SK-N-SH (cell line): ENCODE results near the gene OSCAR. TPM values are rescaled to one million over a fixed set of nuclear protein-coding genes. Genes with fewer than 3 reads are reported as not detected.

Experiments
- CTCF ChIA-PET: fragments of 300-600, 350-600 bp; formaldehyde crosslinking; extraction: SDS; loops from one replicate; lab custom pipeline; 2021; lab: Yijun Ruan, JAX
- POLR2A ChIA-PET: fragments of 350-600 bp; sonication (Branson Sonifier 250); formaldehyde crosslinking; extraction: SDS; loops from one replicate; lab custom pipeline; 2020; ENCODE audit warnings: antibody characterized with exemption, inconsistent platforms; lab: Yijun Ruan, JAX
- DNase-seq: peaks from one replicate; pipeline ENCODE4 v3.0.0; 2012
- H2AFZ ChIP-seq: fragments of 200-600 bp; sonication (generic); 2 replicates; pipeline ENCODE4 v1.8.1; 2016; ENCODE audit warnings: antibody characterized with exemption, mild to moderate bottlenecking, low read depth
- H3F3A ChIP-seq: fragments of 200-600 bp; sonication (generic); replicated peaks from 2 replicates; pipeline ENCODE3; 2016; ENCODE audit warnings: antibody characterized with exemption, mild to moderate bottlenecking; ENCODE audit not compliant: insufficient read depth
- H3K27ac ChIP-seq, 2 experiments: fragments of 200-500 bp in 1 of 2; fragments of 200-600 bp in 1 of 2; sonication (Bioruptor generic) in 1 of 2; sonication (generic), shearing (Covaris generic) in 1 of 2; 2 replicates each; pipeline versions ENCODE4 v1.5.1 to v1.6.1; 2014 to 2016; ENCODE audit warnings: low read depth in 2 of 2, inconsistent platforms in 1 of 2, low read length in 1 of 2, mild to moderate bottlenecking in 1 of 2, mixed read lengths in 1 of 2
- H3K27me3 ChIP-seq: fragments of 200-600 bp; sonication (generic), shearing (Covaris generic); 2 replicates; pipeline ENCODE4 v1.6.1; 2016; ENCODE audit warnings: mixed run types; ENCODE audit not compliant: insufficient read depth
- H3K36me3 ChIP-seq, 2 experiments: fragments of 200-500 bp in 1 of 2; fragments of 200-600 bp in 1 of 2; sonication (Bioruptor generic) in 1 of 2; sonication (generic) in 1 of 2; replicated peaks in 1 of 2; 2 replicates each; pipeline versions ENCODE3 to v1.5.1; 2014 to 2016; ENCODE audit warnings: low read length in 1 of 2, mild to moderate bottlenecking in 1 of 2; ENCODE audit not compliant: insufficient read depth in 2 of 2, control insufficient read depth in 1 of 2
- H3K4me1 ChIP-seq, 2 experiments: fragments of 200-500 bp in 1 of 2; fragments of 200-600 bp in 1 of 2; sonication (Bioruptor generic) in 1 of 2; sonication (generic), shearing (Covaris generic) in 1 of 2; 2 replicates each; pipeline versions ENCODE4 v1.5.1 to v1.6.1; 2014 to 2016; ENCODE audit warnings: low read depth in 1 of 2, low read length in 1 of 2, mixed run types in 1 of 2; ENCODE audit not compliant: insufficient read depth in 2 of 2, control insufficient read depth in 1 of 2
- H3K4me2 ChIP-seq: fragments of 200-600 bp; sonication (generic), shearing (Covaris generic); 2 replicates; pipeline ENCODE4 v1.6.1; 2017; ENCODE audit warnings: mixed run types
- H3K4me3 ChIP-seq, 2 experiments: fragments of 200-500 bp in 1 of 2; fragments of 200-600 bp in 1 of 2; sonication (Bioruptor generic) in 1 of 2; sonication (generic), shearing (Covaris generic) in 1 of 2; 2 replicates each; pipeline versions ENCODE4 v1.5.1 to v1.8.1; 2014 to 2016; ENCODE audit warnings: low read depth in 2 of 2, inconsistent platforms in 1 of 2, low read length in 1 of 2, mild to moderate bottlenecking in 1 of 2, mixed read lengths in 1 of 2, moderate library complexity in 1 of 2
- H3K79me2 ChIP-seq: fragments of 200-600 bp; sonication (generic); 2 replicates; pipeline ENCODE4 v1.8.1; 2017; ENCODE audit warnings: mild to moderate bottlenecking; ENCODE audit not compliant: insufficient read depth
- H3K9ac ChIP-seq: fragments of 200-600 bp; sonication (generic); 2 replicates; pipeline ENCODE4 v1.6.1; 2017; ENCODE audit warnings: mixed run types
- H3K9me2 ChIP-seq: fragments of 200-600 bp; sonication (generic); 2 replicates; pipeline ENCODE4 v1.6.1; 2017; ENCODE audit warnings: mixed run types
- H3K9me3 ChIP-seq: fragments of 200-600 bp; sonication (generic); 2 replicates; pipeline ENCODE4 v1.6.1; 2017; ENCODE audit warnings: mixed run types, mild to moderate bottlenecking, moderate library complexity
- H4K20me1 ChIP-seq: fragments of 200-600 bp; sonication (generic); 2 replicates; pipeline ENCODE4 v1.6.1; 2017; ENCODE audit warnings: mild to moderate bottlenecking, mixed run types; ENCODE audit not compliant: insufficient read depth
- EP300 ChIP-seq, 2 experiments: IDR thresholded peaks; 2 replicates each; pipeline versions ENCODE4 v1.4.0 to v1.6.1; 2012; ENCODE audit warnings: borderline replicate concordance in 1 of 2, low read depth in 1 of 2, low read length in 1 of 2
- EZH2phosphoT487 ChIP-seq: fragments of 200-600 bp; sonication (generic); IDR thresholded peaks from 2 replicates; pipeline ENCODE4 v1.6.1; 2017; ENCODE audit warnings: low read depth, mixed run types, mild to moderate bottlenecking, antibody characterized with exemption, moderate library complexity, borderline replicate concordance
- FOXJ3 ChIP-seq: sonication (generic); formaldehyde crosslinking; IDR thresholded peaks from 2 replicates; pipeline ENCODE4 v1.5.1; 2020; ENCODE audit warnings: mild to moderate bottlenecking, missing genetic modification reagents
- FOXM1 ChIP-seq: IDR thresholded peaks from 2 replicates; pipeline ENCODE4 v1.4.0; 2012; ENCODE audit warnings: low read depth, mild to moderate bottlenecking
- GABPA ChIP-seq: IDR thresholded peaks from 2 replicates; pipeline ENCODE4 v1.4.0; 2012; ENCODE audit warnings: low read depth, mild to moderate bottlenecking
- JUND ChIP-seq: IDR thresholded peaks from 2 replicates; pipeline ENCODE4 v1.4.0; 2012
- MXI1 ChIP-seq: IDR thresholded peaks from 2 replicates; pipeline ENCODE4 v1.6.1; 2012; ENCODE audit warnings: mild to moderate bottlenecking, low read depth, low read length, improper control_type of control experiment
- NRF1 ChIP-seq: IDR thresholded peaks from 2 replicates; pipeline ENCODE4 v1.6.1; 2012; ENCODE audit warnings: low read depth, mild to moderate bottlenecking, low read length
- POLR2AphosphoS5 ChIP-seq: IDR thresholded peaks from 2 replicates; pipeline ENCODE4 v1.6.1; 2012; ENCODE audit warnings: low read depth, low read length
- RFX5 ChIP-seq: IDR thresholded peaks from 2 replicates; pipeline ENCODE4 v1.6.1; 2012; ENCODE audit warnings: mild to moderate bottlenecking, improper control_type of control experiment, low read length
- RXRA ChIP-seq: IDR thresholded peaks from 2 replicates; pipeline ENCODE4 v1.4.0; 2012; ENCODE audit warnings: low read depth, mild to moderate bottlenecking, borderline replicate concordance
- SIN3A ChIP-seq: IDR thresholded peaks from 2 replicates; pipeline ENCODE4 v1.6.1; 2012; ENCODE audit warnings: low read depth, mild to moderate bottlenecking, low read length, moderate library complexity, borderline replicate concordance
- WGBS: methylation state at CpG from one replicate; pipeline ENCODE4 v1.1.6; 2017; ENCODE audit warnings: low lambda C conversion rate; 5-methylcytosine and 5-hydroxymethylcytosine counted together
- polyA plus RNA-seq, 3 experiments: library from polyadenylated mRNA; depleted of rRNA; stranded (reverse); fragments of >200 nt; gene quantifications; 2 replicates each; pipeline ENCODE4 v1.2.3, GENCODE V29; 2012
- TF ChIP-seq, protein P1 (sequence below): fragments of 200-600 bp; sonication (generic); IDR thresholded peaks from 2 replicates; pipeline ENCODE4 v1.6.1; 2017; ENCODE audit warnings: antibody characterized with exemption, mild to moderate bottlenecking, moderate library complexity
- TF ChIP-seq, protein P2 (sequence below): IDR thresholded peaks from 2 replicates; pipeline ENCODE4 v1.6.1; 2012; ENCODE audit warnings: mild to moderate bottlenecking, low read depth, low read length, moderate library complexity
- TF ChIP-seq, protein P3 (sequence below): IDR thresholded peaks from 2 replicates; pipeline ENCODE4; 2012
- TF ChIP-seq, protein P4 (sequence below): IDR thresholded peaks from 2 replicates; pipeline ENCODE4 v1.4.0; 2012; ENCODE audit warnings: low read depth, borderline replicate concordance

The OSCAR gene
- polyA plus RNA-seq, 1 of the 3 experiments (the other 2 are of a cell fraction), result 1.2 TPM

DNA sequence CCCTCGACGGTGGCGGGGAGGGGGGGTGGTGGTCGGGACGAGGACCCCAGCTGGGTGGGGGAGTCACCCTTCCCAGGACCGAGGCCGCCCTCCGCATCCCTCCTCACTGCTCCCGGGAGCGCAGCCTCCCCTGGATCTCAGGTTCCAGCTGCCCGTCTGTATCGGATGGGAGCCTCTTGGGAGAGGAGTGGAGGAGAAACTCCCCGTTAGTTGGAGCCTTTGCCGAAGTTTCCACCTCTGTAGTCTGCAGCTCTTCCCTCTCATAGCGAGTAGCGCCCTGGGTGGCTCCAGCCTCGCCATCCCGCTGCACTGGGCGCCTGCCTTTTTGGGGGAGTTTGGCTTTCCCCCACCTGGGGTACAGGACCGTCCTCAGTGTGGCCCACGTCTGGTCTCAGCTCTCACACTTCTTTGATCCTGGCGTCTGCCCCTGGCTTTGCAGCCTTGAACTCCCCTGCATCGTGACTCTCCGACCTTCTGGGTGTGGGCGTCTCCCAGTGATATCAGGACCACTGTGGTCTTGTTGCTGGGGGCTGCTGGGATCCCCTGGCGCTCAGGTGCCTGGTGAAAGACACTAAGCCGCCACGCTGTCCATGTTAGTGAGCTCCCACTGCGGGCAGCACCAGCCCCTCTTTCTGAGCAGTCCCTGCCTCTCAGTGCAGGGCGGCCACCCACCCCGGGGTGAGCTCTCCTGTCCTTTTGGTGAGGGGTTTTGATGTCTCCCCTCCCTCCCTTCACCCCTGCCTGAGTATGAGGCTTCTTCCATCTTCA lies 38.1 kb upstream of the OSCAR start:
- ChIA-PET CTCF (interaction anchor here (0.9 to 1.5 kb wide), 5 partner anchors 20 to 93 kb away, joined by 3 to 5 read pairs (median 3); partner anchors contain the start of gene LENG1), POLR2A (interaction anchor here (3.0 kb wide), 1 partner anchor 23 kb away, joined by 30 read pairs; the partner anchor contains the start of genes PRPF31 and TFPT)
- Histone ChIP-seq H3K27me3 (no peaks in the 10 kb centered on the region), H3K9me2 (no peaks in the 10 kb centered on the region), H2AFZ (no peak overlapping the region), H3K9me3 (no peaks in the 10 kb centered on the region), H3K4me2 (peak overlapping the region; percentile 94), H3K36me3 (peaks cover 16 to 41% of the 10 kb centered on the region in 2 experiments), H4K20me1 (peaks cover 47% of the 10 kb centered on the region), H3K27ac (no peak overlapping the region; a peak in 1 of 4 replicates), H3F3A (no peaks in the 10 kb centered on the region), H3K79me2 (peaks cover 56% of the 10 kb centered on the region), H3K4me1 (peaks cover 0 to 24% of the 10 kb centered on the region in 2 experiments; a peak in 1 of 4 replicates), H3K9ac (peak overlapping the region; percentile 98), H3K4me3 (peak overlapping the region; percentile 76 to 86)
- no peak for DNase-seq
- TF ChIP-seq RXRA (no peak), JUND (no peak), FOXM1 (no peak), EP300 (IDR thresholded peaks at IDR 0.05; ENCODE audit: borderline replicate concordance in 1 of 2, low read depth in 1 of 2, low read length in 1 of 2) (no peak), EZH2phosphoT487 (no peak), NRF1 (no peak)
- 56% methylated on average over 14 of the region's 31 CpGs for WGBS

DNA sequence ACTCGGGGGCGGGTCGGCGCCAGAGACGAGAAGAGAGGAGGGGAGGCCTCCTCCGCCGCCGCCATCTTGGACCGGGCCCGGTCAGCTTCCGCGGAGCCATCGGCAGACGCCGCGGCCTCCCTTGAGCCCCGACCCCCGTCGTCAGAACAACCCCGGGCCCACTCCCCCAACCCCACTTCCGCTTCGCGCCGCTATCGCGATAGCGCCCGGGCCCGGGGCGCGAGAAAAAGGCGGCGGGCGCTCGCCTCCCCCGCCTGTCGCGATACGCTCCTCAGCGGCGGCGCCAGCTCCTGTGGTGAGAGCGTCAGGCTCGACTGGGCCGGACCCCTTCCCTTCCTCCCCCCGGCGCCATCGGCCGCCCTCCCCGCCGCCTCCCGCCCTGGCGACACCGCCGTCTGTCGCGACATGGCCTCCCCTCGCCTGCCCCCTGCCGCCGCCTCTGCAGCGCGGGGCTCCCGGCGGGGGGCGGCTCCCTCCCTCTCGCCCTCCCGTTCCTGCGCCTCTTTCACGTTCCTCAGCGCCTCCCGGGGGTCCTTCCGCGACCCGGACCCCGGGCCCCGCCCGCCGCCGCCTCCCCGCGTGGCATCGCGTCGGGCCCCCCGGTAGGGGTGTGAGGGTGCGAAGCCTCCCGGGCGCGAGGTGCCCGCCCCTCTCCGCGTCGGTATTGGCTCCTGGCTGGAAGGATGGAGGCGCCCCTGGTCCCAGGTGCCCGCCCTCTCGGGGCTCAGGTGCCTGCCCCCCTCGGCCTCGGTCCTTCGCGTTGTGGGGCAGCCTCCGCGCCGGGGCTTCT lies 37.3 kb upstream of the OSCAR start, which contains the start of gene CNOT3:
Gene CNOT3, plus strand, starts transcription at position 64 of the 790 bp plus-strand sequence. CDS start 5,217 bp downstream, outside the sequence.
- ChIA-PET POLR2A (interaction anchor here (1.0 to 3.0 kb wide), 6 partner anchors 10 to 617 kb away, joined by 3 to 30 read pairs (median 4); partner anchors contain the start of genes LENG1, PRPF31, TFPT and TSEN34), CTCF (interaction anchor here (1.1 to 1.5 kb wide), 4 partner anchors 20 to 30 kb away, joined by 3 to 5 read pairs (median 4); partner anchors contain the start of gene LENG1)
- Histone ChIP-seq H3F3A (no peaks in the 10 kb centered on the region), H3K9me2 (no peaks in the 10 kb centered on the region), H3K4me1 (peaks cover 0 to 24% of the 10 kb centered on the region in 2 experiments; a peak in 1 of 4 replicates), H3K9ac (peak within 1 kb of the TSS; percentile 98), H3K4me3 (peak within 1 kb of the TSS; percentile 76 to 86), H3K79me2 (peaks cover 53% of the 10 kb centered on the region), H3K27ac (peak within 1 kb of the TSS; percentile 62 to 88), H3K4me2 (peak within 1 kb of the TSS; percentile 99), H4K20me1 (peaks cover 45% of the 10 kb centered on the region), H3K9me3 (no peaks in the 10 kb centered on the region), H2AFZ (peak within 1 kb of the TSS; percentile 87), H3K36me3 (peaks cover 8 to 33% of the 10 kb centered on the region in 2 experiments), H3K27me3 (no peaks in the 10 kb centered on the region)
- DNase-seq, result peak; percentile 75
- WGBS, result 3% methylated on average over 11 of the region's 103 CpGs
- TF ChIP-seq NRF1, result no peak
- no peak for TF ChIP-seq RFX5
- TF ChIP-seq FOXJ3, result no peak
- TF ChIP-seq, protein P1, sequence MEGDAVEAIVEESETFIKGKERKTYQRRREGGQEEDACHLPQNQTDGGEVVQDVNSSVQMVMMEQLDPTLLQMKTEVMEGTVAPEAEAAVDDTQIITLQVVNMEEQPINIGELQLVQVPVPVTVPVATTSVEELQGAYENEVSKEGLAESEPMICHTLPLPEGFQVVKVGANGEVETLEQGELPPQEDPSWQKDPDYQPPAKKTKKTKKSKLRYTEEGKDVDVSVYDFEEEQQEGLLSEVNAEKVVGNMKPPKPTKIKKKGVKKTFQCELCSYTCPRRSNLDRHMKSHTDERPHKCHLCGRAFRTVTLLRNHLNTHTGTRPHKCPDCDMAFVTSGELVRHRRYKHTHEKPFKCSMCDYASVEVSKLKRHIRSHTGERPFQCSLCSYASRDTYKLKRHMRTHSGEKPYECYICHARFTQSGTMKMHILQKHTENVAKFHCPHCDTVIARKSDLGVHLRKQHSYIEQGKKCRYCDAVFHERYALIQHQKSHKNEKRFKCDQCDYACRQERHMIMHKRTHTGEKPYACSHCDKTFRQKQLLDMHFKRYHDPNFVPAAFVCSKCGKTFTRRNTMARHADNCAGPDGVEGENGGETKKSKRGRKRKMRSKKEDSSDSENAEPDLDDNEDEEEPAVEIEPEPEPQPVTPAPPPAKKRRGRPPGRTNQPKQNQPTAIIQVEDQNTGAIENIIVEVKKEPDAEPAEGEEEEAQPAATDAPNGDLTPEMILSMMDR, result peak; percentile 7; the same call in 1 of the 2 replicates
- no peak for TF ChIP-seq SIN3A
- TF ChIP-seq, protein P2, sequence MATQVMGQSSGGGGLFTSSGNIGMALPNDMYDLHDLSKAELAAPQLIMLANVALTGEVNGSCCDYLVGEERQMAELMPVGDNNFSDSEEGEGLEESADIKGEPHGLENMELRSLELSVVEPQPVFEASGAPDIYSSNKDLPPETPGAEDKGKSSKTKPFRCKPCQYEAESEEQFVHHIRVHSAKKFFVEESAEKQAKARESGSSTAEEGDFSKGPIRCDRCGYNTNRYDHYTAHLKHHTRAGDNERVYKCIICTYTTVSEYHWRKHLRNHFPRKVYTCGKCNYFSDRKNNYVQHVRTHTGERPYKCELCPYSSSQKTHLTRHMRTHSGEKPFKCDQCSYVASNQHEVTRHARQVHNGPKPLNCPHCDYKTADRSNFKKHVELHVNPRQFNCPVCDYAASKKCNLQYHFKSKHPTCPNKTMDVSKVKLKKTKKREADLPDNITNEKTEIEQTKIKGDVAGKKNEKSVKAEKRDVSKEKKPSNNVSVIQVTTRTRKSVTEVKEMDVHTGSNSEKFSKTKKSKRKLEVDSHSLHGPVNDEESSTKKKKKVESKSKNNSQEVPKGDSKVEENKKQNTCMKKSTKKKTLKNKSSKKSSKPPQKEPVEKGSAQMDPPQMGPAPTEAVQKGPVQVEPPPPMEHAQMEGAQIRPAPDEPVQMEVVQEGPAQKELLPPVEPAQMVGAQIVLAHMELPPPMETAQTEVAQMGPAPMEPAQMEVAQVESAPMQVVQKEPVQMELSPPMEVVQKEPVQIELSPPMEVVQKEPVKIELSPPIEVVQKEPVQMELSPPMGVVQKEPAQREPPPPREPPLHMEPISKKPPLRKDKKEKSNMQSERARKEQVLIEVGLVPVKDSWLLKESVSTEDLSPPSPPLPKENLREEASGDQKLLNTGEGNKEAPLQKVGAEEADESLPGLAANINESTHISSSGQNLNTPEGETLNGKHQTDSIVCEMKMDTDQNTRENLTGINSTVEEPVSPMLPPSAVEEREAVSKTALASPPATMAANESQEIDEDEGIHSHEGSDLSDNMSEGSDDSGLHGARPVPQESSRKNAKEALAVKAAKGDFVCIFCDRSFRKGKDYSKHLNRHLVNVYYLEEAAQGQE, result peak; percentile 13; the same call in 1 of the 2 replicates
- TF ChIP-seq, protein P3, sequence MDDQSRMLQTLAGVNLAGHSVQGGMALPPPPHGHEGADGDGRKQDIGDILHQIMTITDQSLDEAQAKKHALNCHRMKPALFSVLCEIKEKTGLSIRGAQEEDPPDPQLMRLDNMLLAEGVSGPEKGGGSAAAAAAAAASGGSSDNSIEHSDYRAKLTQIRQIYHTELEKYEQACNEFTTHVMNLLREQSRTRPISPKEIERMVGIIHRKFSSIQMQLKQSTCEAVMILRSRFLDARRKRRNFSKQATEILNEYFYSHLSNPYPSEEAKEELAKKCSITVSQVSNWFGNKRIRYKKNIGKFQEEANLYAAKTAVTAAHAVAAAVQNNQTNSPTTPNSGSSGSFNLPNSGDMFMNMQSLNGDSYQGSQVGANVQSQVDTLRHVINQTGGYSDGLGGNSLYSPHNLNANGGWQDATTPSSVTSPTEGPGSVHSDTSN, result no peak
- no peak for TF ChIP-seq RXRA
- no peak for TF ChIP-seq GABPA
- peak; percentile 78 for TF ChIP-seq POLR2AphosphoS5
- TF ChIP-seq, protein P4, sequence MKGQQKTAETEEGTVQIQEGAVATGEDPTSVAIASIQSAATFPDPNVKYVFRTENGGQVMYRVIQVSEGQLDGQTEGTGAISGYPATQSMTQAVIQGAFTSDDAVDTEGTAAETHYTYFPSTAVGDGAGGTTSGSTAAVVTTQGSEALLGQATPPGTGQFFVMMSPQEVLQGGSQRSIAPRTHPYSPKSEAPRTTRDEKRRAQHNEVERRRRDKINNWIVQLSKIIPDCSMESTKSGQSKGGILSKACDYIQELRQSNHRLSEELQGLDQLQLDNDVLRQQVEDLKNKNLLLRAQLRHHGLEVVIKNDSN, result no peak
- TF ChIP-seq MXI1, result no peak
